NCI-H2196 treated with DMSO at 0.1 percent for 48 hours (cell line): Measurements from ENCODE around the gene ESPNL.

Source experiments
- DNase-seq: peaks from one replicate; lab custom pipeline; 2025; ENCODE audit not compliant: unreplicated experiment; lab: John Stamatoyannopoulos, UW

ESPNL gene

DNA sequence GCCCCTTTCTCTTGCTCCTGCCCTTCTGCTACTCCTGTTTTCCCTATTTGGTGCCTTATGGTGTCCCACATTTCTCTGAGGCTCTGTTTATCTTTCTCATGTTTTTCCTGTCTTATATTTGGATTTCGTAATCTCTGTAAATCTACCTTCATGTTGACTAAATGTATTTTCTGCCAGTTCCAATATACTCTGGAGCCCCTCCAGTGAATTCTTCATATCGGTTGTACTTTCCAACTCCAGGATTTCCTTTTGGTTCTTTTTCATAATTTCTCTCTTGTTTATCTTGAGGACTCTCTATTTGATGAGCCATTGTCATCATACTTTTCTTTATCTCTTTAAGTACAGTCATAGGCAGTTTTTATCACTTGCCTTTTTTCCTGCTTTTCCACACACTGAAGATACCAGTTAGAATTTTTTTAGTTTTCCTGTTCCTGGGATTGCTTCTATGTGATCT lies 20.2 kb upstream of the ESPNL start:
- no peak for DNase-seq

DNA sequence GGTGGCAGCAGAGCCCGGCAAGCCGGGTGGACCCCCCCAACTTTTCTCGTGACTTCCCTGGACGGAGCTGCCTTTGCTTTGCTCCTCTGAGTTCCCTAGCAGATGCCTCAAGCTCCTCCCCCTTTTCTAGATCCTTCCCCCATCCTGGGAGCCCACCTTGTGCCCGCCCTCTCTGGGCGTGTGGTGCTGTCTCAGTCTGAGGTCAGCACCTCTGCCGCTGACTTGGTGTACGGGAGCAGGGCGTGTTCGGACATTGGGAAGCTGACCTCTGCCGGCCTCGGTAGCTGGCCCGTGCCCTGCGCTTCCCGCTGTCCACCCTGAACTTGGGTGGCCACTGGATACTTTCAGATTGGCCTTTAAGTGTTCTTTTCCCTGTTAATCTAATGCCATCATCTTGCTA lies 19.6 kb upstream of the ESPNL start:
- no peak for DNase-seq

GRCh38 chr2:238081150-238081549 lies 19.0 kb upstream of the ESPNL start:
- DNase-seq = no peak

DNA sequence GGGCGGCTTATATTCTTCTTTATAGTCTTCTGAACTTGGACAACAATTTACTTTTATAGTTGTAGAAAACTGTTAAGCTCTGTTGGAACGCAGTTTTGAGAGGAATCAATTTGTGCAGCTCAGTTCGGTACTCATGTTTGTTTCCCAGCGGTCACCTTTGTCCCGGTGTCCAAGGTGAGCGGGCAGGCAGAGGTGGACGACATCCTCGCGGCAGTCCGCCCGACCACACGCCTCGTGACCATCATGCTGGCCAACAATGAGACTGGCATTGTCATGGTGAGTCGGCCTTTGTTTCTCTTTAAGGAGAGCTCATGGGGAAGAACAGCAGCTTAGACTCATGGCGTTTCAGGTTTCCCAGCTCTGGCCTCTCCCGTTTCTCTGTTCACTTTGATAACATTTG lies 18.6 kb upstream of the ESPNL start:
- no peak for DNase-seq

GRCh38 chr2:238082151-238082550 lies 18.0 kb upstream of the ESPNL start:
- DNase-seq = no peak

GRCh38 chr2:238082827-238083226 lies 17.3 kb upstream of the ESPNL start:
- DNase-seq = no peak

DNA sequence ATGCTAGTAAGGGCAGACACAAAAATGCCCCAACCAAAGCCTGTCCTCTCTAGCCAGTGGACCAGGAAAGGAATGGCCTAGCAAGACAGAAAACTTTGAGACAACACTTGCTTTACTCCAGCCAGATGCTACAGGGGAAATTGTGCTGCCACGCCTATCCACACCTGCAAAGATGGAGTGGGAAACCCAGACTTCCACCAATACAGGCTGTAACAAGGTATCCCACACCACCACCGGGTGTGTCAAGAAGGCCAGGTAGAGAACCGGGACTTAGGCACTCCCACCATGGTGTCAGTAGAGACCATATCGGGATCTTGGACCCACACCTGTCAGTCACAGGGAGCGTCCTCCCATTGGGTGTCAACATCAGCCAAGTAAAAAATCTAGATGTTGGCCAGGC lies 16.2 kb upstream of the ESPNL start:
- DNase-seq = no peak

GRCh38 chr2:238084761-238085160 lies 15.4 kb upstream of the ESPNL start:
- no peak for DNase-seq

DNA sequence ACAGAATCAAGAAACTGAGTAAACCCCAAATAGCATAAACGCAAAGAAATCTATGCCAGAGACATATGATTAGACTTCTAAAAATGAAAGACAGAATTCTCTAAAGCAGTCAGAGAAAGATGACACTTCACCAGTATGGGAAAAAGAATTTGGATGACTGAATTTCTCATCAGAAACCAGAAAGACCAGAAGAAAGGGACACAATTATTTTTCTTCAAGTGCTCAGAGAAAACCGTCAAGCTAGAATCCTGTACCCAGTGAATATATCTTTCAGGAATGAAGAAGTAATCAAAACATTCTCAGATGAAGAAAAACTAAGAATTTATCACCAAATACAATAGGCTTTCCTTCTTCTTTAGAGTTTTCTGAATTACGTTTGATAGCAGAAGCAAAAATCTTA lies 14.2 kb upstream of the ESPNL start:
- no peak for DNase-seq

- DNase-seq = no peak
Measured at GRCh38 chr2:238087211-238087610, 12.9 kb upstream of the ESPNL start.

- no peak for DNase-seq
Measured at GRCh38 chr2:238090887-238091286, 9.3 kb upstream of the ESPNL start.

GRCh38 chr2:238091436-238092060 lies 8.6 kb upstream of the ESPNL start:
- DNase-seq = no peak

- no peak for DNase-seq
Measured at GRCh38 chr2:238092486-238093035, 7.6 kb upstream of the ESPNL start.

DNA sequence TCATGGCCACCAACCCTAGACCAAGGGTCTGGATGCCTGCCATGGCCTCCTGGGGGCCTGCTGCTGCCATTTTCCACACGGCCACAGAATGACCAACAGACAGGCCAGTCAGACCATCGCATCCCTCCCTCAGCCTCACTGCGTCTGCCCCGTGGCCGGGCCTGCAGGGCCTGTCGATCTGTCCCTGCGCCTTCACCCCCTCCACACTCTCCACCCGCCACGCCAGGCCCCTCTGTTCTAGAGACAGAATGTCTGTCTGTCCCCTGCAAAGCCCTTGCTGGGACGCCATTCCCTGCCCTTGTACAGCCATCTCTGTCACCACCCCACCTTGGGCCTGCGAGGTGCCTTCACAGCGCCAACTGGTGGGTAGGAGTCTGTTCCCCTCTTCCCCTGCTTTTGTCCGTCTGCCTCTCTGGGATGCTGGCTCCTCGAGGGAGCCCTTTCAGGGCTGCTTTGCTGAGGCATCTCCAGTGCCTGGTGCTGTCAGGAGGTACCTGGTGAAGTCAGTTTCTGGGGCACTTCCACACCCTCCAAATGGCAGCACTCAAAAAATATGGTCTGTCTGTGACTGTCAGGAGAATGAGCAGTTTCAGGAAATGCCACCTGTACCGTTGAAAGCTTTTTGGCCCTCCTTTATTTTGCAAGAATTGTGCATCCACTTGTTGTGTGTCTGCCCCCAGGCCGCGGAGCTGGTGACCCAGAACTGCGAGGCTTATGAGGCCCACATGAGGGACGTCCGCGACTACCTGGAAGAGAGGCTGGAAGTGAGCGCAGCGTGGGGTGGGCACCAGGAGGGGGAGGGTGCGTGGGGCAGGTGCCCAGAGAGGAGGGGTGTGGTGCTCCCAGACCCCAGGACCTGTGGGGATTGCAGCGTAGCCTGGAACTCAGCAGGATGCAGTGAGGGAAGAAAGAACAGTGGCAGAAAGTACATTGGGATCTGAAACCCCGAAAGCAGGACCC lies 6.7 kb upstream of the ESPNL start:
- no peak for DNase-seq

GRCh38 chr2:238094438-238095022 lies 5.6 kb upstream of the ESPNL start:
- DNase-seq = no peak

GRCh38 chr2:238095143-238095542 lies 5.0 kb upstream of the ESPNL start:
- no peak for DNase-seq

GRCh38 chr2:238096311-238097011 lies 3.7 kb upstream of the ESPNL start:
- DNase-seq = peak; percentile 71

GRCh38 chr2:238097201-238097987 lies 2.7 kb upstream of the ESPNL start:
- DNase-seq = no peak

DNA sequence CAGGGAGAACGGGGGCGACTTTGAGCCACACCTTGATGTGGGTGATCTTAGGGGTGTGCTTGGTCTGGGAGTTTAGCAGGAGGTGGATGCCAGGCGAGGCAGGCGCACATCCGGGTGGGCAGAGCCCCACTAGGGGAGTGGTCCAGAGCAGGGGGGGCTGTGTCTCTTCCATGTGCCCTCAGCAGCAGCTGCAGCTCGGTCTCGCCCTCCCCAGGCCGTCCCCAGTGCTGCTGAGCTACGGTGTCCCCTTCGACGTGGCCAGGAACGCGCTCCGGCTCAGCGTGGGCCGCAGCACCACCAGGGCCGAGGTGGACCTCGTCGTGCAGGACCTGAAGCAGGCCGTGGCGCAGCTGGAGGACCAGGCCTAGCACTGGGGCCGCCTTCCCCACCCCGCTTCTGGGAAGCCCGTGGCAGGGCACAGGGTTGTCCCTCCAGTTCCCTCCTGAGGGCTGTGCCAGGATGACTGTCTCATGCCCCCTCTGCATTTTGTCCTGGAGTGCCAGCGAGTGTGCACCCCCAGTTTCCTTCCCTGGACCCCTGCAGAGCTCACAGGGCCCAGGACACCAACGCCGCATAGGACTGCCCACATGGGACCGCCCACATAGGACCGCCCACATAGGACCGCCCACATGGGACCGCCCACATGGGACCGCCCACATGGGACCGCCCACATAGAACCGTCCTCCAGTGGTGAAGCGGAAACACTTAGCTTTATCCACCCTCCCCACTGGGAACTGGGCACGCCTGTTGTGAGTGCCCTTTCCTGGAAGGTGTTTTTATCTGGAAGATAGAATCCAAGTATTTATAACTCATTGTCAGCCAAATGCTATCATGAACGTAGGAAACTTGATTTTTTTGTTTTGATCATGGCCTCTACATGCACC lies 1.9 kb upstream of the ESPNL start:
- DNase-seq = no peak
